CD1c-positive myeloid dendritic cell (primary cell): Measurements from ENCODE around the gene ETS1.

Experiments
- DNase-seq: peaks from one replicate; pipeline ENCODE4 v3.0.0-alpha.2; 2016; ENCODE audit errors: extremely low spot score

Gene ETS1

DNA sequence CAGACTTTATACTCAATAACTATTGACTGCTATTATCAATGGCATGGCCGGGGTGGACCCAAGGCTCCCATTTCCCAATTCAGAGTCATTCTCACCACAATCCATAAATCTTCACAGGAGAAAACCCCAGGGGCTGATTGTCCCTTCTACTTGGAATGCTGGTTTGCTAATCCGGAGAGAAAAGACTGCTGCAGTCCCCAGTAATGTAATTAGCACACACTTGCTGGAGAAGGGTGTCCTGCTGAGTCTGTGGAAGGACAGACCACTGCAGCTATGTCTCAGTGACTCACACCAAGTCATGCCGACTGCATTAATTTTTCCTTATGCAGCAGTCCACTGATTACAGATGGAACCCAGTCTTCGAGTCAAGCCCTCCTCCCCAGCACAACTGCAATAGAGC is 5.9 kb upstream of the ETS1 start:
- DNase-seq = no peak

- no peak for DNase-seq
Measured at GRCh38 chr11:128592454-128592853, 5.1 kb upstream of the ETS1 start.

DNA sequence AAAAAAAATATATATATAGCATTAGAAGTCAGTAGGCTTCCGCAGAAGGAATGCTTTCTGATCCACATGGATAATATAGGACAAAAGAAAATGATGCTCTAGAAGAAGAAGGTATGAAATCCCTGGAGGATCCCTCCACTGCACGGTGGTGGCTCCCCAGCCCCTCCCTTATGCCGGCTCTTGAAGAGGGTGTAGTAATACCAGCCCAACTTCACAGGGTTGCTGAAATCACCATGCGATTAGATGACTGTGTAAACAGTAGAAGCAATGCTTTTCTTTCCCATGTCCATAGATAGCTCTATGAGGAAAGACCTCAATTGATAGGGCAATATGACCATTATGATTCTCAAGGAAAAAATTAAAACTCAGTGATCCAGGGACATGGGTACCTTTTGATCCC is 3.2 kb upstream of the ETS1 start:
- no peak for DNase-seq

DNA sequence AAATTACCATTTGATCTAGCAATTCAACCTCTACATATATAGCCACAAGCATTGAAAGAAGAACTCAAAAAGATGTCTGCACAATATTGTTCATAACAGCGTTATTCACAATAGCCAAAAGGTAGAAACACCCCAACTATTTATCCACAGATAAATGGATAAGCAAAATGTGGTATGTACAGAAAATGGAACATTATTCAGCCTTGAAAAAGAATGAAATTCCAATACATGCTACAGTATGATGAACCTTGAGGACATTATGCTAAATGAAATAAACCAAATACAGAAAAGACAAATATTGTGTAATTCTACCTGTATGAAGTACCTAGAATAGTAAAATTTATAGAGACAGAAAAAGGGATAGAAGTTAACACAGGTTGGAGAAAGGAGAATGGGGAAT is 2.6 kb upstream of the ETS1 start:
- no peak for DNase-seq

DNA sequence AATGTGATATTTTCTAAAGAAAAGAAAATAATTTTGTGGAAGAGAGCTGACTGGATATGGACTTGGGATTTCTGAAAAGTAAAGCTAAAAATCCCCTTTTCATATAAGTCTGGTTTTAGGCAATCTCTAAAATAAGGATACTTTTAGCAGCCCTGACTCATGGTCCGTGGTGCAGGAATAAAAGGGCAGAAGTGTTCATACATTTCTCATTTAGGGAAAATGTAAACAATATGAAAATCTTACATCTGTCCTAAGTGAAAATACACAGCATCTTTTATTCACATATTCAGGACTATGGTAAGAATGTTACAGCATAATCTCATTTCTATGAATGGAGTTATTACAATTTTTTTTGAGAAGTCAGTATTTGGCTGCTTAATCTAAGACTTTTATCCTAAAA is 735 bp upstream of the ETS1 start:
- DNase-seq = no peak

- no peak for DNase-seq
Measured at GRCh38 chr11:128586689-128587088, 669 bp downstream of the ETS1 start.

DNA sequence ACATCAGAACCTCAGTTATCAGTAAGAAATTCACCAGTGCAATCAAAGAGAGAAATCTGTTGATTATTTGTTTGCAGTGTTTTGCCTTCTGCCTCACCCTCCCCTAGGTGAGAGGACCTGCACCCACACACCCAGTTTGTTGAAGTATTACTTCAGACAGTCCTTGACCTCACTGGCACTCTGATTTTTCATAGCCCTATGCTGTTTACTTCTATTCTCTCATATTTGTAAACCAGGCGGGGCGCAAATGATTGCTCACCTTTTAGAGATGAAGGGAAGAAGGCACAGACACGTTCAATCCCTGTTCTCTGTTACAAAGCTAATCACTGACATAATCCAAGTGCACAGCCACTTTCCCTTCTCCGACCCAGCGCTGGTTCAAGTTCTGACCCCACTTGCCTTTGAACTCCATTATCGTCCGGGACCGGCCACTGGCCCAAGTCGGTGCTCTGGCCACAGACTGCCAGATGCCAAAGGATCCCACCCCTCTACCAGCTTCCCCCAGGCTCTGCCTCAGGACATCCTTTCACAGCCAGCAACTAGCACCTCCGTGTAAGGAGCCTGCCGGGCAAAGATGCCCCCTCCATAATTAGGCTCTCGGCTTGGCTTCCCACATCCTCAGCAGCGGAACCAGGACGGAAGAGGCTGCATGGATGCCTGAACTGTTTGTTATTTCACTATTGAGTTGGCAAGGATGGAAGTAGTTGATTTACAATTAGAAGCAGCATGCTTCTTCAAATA is 1.7 kb downstream of the ETS1 start:
- DNase-seq = no peak

- no peak for DNase-seq
Measured at GRCh38 chr11:128584253-128584652, 3.1 kb downstream of the ETS1 start.

DNA sequence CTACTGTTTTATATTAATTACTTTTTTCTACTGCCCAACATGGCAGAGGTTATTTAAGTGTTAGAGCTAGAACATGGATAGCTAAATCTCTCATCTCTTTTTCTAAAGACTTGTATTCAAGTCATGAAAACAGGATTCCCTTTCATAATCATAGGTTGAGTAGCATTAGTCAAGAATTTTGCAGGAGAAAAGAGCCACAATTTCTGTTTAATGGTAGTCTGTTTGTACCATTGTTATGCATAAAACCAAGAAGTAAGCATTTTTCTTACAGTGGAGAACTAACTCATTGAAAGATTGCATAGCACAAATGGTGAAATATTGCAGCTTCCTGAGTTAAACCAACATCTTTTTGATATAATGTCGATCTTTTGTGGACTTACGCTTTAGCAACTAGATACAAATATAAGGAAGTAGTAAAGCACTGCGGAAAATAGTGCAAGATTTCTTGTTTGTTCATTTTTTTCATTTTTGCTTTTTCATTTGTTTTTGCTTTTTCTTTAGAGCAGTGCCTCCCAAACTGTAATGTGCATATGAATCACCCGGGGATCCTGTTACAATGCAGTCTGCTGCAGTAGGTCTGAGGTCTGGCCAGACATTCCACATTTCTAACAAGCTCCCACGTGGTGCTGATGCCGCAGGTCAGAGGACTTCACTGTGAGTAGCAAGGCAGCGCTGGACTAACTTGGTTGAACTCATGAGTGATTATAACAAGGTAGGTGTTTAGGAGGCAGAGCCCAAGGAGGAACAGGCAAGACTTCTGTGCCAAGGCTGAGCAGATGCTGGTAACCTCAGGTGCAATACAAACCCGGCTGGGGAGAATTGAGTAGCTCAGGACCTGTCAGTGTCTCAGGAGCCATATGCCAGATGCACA is 4.6 kb downstream of the ETS1 start:
- DNase-seq = peak; percentile 32

GRCh38 chr11:128581561-128582272 is 5.6 kb downstream of the ETS1 start:
- DNase-seq = no peak

GRCh38 chr11:128580612-128581011 is 6.7 kb downstream of the ETS1 start:
- peak; percentile 24 for DNase-seq

- DNase-seq = peak; percentile 50
Measured at GRCh38 chr11:128579798-128580504, 7.4 kb downstream of the ETS1 start.

DNA sequence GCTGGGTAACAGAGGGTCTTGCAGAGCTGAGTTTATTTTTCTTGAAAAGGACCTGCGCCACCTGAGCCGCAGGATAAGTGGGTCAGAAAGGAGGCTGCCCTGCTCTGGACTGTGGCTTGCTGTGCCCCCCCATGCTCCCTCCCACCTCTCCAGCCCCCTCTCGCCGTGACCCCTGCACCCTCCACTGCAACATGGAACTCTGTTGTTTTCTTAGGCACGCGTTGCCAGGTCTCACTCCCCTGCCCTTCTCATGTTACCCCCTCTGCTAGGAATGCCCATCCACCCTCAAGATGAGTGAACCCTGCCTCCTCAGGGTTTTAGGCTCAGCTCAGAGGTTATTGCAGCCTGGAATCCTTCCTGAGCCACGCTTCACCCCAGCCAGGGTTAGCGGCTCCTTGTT is 10.8 kb downstream of the ETS1 start:
- DNase-seq = no peak

DNA sequence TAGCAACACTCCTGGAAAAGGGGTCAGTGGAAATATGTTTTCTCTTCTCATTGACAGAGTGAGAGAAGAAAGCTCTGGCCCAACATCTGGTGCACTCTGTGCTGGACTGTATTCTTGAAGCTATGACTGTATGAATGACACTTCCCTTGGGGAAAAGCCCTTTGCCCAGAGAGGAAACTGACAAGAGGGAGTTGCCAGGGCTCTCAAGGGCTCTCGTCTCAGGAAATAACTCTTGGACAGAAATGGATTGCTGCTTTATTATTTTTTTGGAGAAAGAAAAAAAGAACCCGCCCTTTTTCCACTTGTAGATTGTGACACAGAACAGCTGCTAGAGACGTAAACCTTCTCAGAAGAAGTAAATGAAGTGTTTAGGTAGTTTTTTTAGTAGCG is 11.4 kb downstream of the ETS1 start:
- DNase-seq = peak; percentile 53

DNA sequence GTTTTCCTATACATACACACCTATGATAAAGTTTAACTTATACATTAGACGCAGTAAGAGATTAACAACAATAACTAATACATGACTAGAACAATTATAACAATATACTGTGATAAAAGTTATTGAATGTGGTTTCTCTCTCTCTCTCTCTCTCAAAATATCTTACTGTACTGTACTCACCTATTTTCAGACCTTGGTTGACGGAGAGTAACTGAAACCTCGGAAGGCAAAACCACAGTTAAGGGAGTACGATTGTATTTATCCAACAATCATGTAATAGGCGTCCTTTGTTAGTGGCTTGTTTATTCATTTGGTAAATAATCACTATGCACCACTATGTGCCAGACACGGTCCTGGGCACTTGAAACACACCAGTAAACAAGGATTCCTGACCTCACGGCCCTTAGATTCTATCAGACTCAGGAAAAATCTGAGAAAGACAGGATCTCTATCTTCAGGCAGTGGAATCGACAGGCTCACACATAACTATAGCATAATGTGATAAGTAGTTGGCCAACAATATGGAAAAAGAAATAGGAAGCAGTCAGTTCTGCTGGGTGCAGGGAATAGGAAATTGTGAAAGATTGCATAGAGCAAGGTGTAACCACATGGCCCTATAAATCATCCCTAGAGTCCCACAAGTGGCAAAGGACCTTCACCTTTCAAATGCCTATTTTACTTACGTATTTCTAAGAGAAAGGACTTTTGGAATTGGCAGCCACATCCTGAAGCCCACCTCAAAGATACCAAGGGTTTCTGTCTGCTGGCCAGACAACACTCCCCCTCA is 12.0 kb downstream of the ETS1 start:
- peak; percentile 15 for DNase-seq

GRCh38 chr11:128574576-128575011 is 12.8 kb downstream of the ETS1 start:
- DNase-seq = no peak

GRCh38 chr11:128573638-128574037 is 13.7 kb downstream of the ETS1 start:
- no peak for DNase-seq

DNA sequence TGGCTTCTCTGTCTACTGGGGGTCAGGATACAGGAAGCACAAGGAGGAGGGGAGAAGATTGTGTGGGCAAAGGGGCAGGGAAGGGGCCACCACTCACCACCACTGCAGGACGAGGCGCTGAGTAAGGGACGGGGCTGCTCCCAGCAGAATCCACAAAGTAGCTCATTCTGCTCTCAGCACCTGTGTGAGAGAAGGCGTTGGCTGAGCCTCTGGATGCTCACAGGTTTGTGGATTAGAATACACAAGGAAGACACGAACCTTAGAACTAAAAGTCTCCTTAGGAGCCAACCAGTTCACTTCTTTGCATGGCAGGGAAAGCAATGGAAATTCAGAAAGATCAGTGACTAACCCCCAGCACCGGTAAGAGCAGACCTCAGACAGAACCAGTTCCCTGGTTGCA is 14.4 kb downstream of the ETS1 start:
- no peak for DNase-seq

DNA sequence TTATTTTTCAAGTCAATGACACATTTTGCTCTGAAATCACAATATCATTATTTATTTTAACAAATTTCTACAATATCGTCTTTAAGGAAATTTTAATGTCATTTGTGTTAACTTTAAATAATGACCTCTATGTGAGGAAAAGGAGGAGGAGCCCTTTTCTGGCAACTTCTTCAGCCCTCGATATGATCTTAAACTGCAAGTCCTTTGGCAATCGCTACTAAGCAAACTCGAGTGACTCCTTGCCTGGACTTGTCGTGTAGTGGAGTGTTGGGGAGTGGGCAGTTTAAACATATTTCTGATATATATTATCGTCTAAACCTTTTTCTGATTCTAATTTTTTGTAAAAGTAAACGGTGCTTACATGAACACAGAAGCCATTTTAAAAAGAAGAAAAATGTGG is 16.7 kb downstream of the ETS1 start:
- no peak for DNase-seq

GRCh38 chr11:128569291-128569690 is 18.1 kb downstream of the ETS1 start:
- DNase-seq = no peak

DNA sequence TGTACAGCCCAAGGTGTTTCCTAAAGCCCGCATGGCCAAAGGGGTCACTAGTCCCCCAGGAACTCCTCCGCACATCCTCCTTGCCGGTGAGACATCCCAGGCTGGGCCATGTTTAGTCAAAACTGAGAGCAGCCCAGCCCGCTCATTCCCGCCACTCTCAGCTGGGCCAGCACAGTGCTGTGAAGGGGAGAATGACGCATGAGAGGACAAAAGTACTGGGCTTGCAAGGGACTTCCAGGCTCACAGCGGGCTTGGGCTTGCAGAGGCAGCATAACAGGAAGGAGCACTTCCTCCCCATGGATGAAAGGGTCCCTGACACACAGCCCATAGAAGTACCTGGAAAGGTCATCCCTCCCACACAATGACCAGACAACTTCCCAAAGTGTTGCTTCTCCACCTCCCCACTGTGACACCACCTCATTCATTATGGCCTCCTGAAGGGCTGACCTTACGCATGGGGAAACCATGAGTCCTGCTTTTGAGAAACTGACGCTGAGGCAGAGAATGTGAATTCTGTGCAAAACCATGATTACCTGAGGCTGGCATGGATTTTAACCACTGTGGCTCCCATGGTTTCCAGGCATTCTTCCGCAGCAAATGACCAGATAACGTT is 19.1 kb downstream of the ETS1 start:
- peak; percentile 59 for DNase-seq
